Colonic mucosa (tissue), 4 donors: Measurements from ENCODE around the gene EIF4H. TPM values are rescaled to one million over a fixed set of nuclear protein-coding genes. Genes with fewer than 3 reads are reported as not detected.

Experiments
- DNase-seq: peaks from one replicate; pipeline ENCODE4 v3.0.0-alpha.2; 2020
- H3K27ac ChIP-seq: fragments of 200-600 bp; one replicate; pipeline ENCODE4 v1.8.0; 2021
- H3K27me3 ChIP-seq: fragments of 200-600 bp; one replicate; pipeline ENCODE4 v1.8.0; 2021
- H3K36me3 ChIP-seq: fragments of 200-600 bp; one replicate; pipeline ENCODE4 v1.8.0; 2021
- H3K4me1 ChIP-seq: fragments of 200-600 bp; one replicate; pipeline ENCODE4 v1.8.0; 2021; ENCODE audit warnings: mild to moderate bottlenecking
- H3K4me3 ChIP-seq: fragments of 200-600 bp; one replicate; pipeline ENCODE4 v1.8.0; 2021
- H3K9ac ChIP-seq, 2 donors: one replicate each; pipeline ENCODE4 v1.7.0; 2013; ENCODE audit warnings: control low read depth in 2 of 2, low read depth in 2 of 2, low read length in 2 of 2
- H3K9me3 ChIP-seq: fragments of 200-600 bp; one replicate; pipeline ENCODE4 v1.8.0; 2021
- CTCF ChIP-seq: fragments of 200-600 bp; IDR thresholded peaks from one replicate; pipeline ENCODE4 v1.8.0; 2022; ENCODE audit warnings: antibody characterized with exemption, mild to moderate bottlenecking
- intact Hi-C: fragments of 100-400 bp; cut with DNase I; formaldehyde crosslinking; loops from one replicate; pipeline ENCODE4 v1.14.1; 2022
- total RNA-seq, 2 donors: library from RNA; stranded (reverse); fragmentation: NEBNext Ultra II Directional in 1 of 2; extraction: Animal tissue kit (Norgen Biotek cat#: 25700) in 1 of 2; gene quantifications; one replicate each; pipeline ENCODE4 v1.2.1, GENCODE V29; 2021
- donor health status: healthy.
- donor health status: DM: no; HTN: no; CAD: no.
- donor health status: DM: no; HTN: no; CAD: no.

The EIF4H gene
- total RNA-seq, 2 donors from 2014 or later = 297 to 302 TPM

DNA sequence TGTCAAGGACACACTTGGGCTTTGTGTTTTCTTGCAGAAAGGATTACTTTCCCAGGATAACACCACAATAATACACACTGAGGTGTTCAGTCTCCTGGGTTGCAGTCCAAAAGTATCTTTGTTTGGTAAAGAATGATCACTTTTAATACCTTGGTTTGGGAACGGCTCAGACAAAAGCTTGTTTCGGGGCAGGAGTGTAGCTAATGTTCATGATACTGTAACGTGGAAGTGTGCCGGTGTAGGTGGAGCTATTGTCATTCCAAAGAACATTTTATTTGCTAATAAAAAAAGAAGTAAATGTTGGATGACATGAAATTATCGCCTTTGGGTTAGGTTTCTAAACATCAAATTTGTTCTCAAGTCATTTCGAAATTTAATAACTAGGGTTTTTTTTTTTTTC lies 1.2 kb downstream of the EIF4H start:
- intact Hi-C loops = no loop called here

GRCh38 chr7:74176555-74176954 lies 2.4 kb downstream of the EIF4H start:
- Histone ChIP-seq H3K9me3 (no peaks in the 10 kb centered on the region), H3K9ac (no peak overlapping the region), H3K4me3 (no peak overlapping the region), H3K27me3 (no peaks in the 10 kb centered on the region), H3K27ac (no peak overlapping the region), H3K36me3 (no peaks in the 10 kb centered on the region), H3K4me1 (peaks cover 27% of the 10 kb centered on the region)
- no peak for DNase-seq
- intact Hi-C loops = no loop called here
- no peak for TF ChIP-seq CTCF

More for the DNA sequence above, 1.2 kb downstream of the EIF4H start:
- no peaks in the 10 kb centered on the region for H3K27me3 ChIP-seq
- H3K9me3 ChIP-seq = no peaks in the 10 kb centered on the region
- H3K36me3 ChIP-seq = no peaks in the 10 kb centered on the region
- peak overlapping the region; percentile 90 for H3K27ac ChIP-seq
- H3K9ac ChIP-seq = peak overlapping the region in 1 of 2 donors; percentile 98
- peak overlapping the region; percentile 94 for H3K4me3 ChIP-seq
- DNase-seq = peak; percentile 31
- TF ChIP-seq CTCF = no peak
- peaks cover 18% of the 10 kb centered on the region for H3K4me1 ChIP-seq

DNA sequence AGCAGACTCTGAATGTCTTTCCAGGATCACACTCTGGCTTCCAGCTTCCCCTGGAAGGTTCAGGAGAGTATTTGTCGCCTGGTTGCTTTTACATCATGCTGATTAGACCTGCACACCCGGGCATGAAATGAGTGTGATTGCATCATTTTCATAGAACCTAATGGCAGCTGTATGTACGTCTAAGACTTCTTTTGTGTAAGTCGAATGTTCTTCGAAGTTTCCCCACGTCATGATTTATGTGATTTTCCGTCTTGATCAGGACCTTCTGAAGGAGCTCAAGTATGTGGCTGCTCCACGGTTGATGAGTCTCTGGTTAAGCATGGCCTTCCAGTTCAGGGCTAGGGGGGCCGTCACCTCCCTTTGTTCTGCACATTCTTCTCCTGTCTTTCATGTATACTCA lies 4.5 kb downstream of the EIF4H start:
- Histone ChIP-seq H3K9me3 (no peaks in the 10 kb centered on the region), H3K4me3 (no peak overlapping the region), H3K27me3 (no peaks in the 10 kb centered on the region), H3K9ac (no peak overlapping the region), H3K4me1 (peaks cover 40% of the 10 kb centered on the region), H3K36me3 (no peaks in the 10 kb centered on the region), H3K27ac (no peak overlapping the region)
- no peak for TF ChIP-seq CTCF
- DNase-seq = no peak
- intact Hi-C loops = no loop called here

DNA sequence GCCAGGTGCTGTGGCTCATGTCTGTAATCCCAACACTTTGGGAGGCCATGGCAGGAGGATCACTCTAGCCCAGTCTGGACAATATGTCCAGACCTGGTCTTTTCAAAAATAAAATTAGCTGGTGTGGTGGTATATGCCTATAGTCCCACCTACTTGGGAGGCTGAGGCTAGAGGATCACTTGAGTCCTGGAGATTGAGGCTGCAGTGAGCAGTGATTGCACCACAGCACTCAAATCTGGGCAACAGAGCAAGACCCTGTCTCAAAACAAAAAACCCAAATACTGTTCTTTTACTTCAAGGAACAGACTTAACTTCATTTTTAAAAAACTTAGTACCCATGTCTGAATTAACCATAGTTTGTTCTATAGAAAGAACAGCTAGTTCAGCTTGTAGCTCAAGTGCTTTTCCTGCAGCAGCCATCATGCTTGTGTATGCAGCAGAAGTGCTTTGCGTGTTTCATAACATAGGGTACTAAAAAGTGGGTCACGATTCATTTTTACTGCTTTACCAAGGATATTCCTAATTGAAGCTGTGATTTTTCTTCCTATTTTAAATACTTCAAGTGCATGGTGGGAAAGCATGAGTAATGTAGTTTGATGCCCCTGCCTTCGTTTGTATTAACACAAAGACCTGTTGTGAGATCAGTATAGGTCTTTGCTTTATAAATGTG lies 5.9 kb downstream of the EIF4H start:
- Histone ChIP-seq H3K27ac (no peak overlapping the region), H3K9ac (no peak overlapping the region), H3K27me3 (no peaks in the 10 kb centered on the region), H3K4me3 (no peak overlapping the region), H3K4me1 (peaks cover 42% of the 10 kb centered on the region), H3K36me3 (no peaks in the 10 kb centered on the region), H3K9me3 (no peaks in the 10 kb centered on the region)
- DNase-seq = no peak
- TF ChIP-seq CTCF = no peak
- intact Hi-C loops = loop anchor here (5.0 kb wide), 1 partner anchor 113 kb away; no protein-coding TSS in a partner anchor

- Histone ChIP-seq H3K9ac (no peak overlapping the region), H3K9me3 (no peaks in the 10 kb centered on the region), H3K36me3 (no peaks in the 10 kb centered on the region), H3K4me1 (peaks cover 44% of the 10 kb centered on the region), H3K27ac (no peak overlapping the region), H3K27me3 (no peaks in the 10 kb centered on the region), H3K4me3 (no peak overlapping the region)
- intact Hi-C loops = loop anchor here (5.0 kb wide), 1 partner anchor 114 kb away; no protein-coding TSS in a partner anchor
- DNase-seq = no peak
- no peak for TF ChIP-seq CTCF
Measured at GRCh38 chr7:74180866-74181265, 6.7 kb downstream of the EIF4H start.
